ENCODE results near the gene RPS19. TPM values are rescaled to one million over a fixed set of nuclear protein-coding genes. Genes with fewer than 3 reads are reported as not detected.
"Not testable (repeated sequence)": the region's sequence is repeated elsewhere in the genome, so short reads cannot be mapped to it uniquely, and the experiment has no call there.

The RPS19 gene
- total RNA-seq, 1 donor from 2014 or later, result 1,209 TPM

- no peak for DNase-seq (ENCODE audit: low read depth in 2 of 2)
Measured at GRCh38 chr19:41913538-41914423, 53.7 kb downstream of the RPS19 start.

- DNase-seq (ENCODE audit: low read depth in 2 of 2), result not testable (repeated sequence)
Measured at GRCh38 chr19:41914424-41914834, 54.4 kb downstream of the RPS19 start.

GRCh38 chr19:41915021-41915775 lies 55.1 kb downstream of the RPS19 start:
- DNase-seq (ENCODE audit: low read depth in 2 of 2), result no peak

- DNase-seq (ENCODE audit: low read depth in 2 of 2), result no peak
Measured at GRCh38 chr19:41915776-41916414, 55.8 kb downstream of the RPS19 start.

GRCh38 chr19:41917676-41918075 lies 57.6 kb downstream of the RPS19 start:
- no peak for DNase-seq (ENCODE audit: low read depth in 2 of 2)

GRCh38 chr19:41918095-41918494 lies 58.0 kb downstream of the RPS19 start:
- no peak for DNase-seq (ENCODE audit: low read depth in 2 of 2)

GRCh38 chr19:41918653-41919244 lies 58.7 kb downstream of the RPS19 start:
- no peak for DNase-seq (ENCODE audit: low read depth in 2 of 2)

GRCh38 chr19:41919948-41920712 lies 60.1 kb downstream of the RPS19 start:
- no peak for DNase-seq (ENCODE audit: low read depth in 2 of 2)

GRCh38 chr19:41920882-41921576 lies 61.0 kb downstream of the RPS19 start:
- DNase-seq (ENCODE audit: low read depth in 2 of 2), result no peak

- DNase-seq (ENCODE audit: low read depth in 2 of 2), result no peak
Measured at GRCh38 chr19:41921577-41922576, 61.8 kb downstream of the RPS19 start.

Other genes with a start within 250 kb of the RPS19 start
- gene CEACAM4, start 233.2 kb upstream of the RPS19 start, total RNA-seq, result not detected in 2 replicates
- gene CEACAM7, start 172.0 kb upstream of the RPS19 start, total RNA-seq, result 0.44 and 0.60 TPM in 2 replicates
- not detected in 2 replicates for gene CEACAM5, start 151.6 kb upstream of the RPS19 start, total RNA-seq
- not detected in 2 replicates for gene CEACAM6, start 104.7 kb upstream of the RPS19 start, total RNA-seq
- not detected in 2 replicates for gene CEACAM3, start 63.7 kb upstream of the RPS19 start, total RNA-seq
- gene LYPD4, start 15.6 kb upstream of the RPS19 start, total RNA-seq, result not detected in 2 replicates
- gene DMRTC2, start 15.2 kb upstream of the RPS19 start, total RNA-seq, result not detected in 2 replicates
- gene CD79A, start 17.0 kb downstream of the RPS19 start, total RNA-seq, result not detected in 2 replicates
- gene ARHGEF1, start 22.9 kb downstream of the RPS19 start, total RNA-seq, result 24.0 and 34.7 TPM in 2 replicates
- not detected in 2 replicates for gene ERFL, start 68.2 kb downstream of the RPS19 start, total RNA-seq
- gene RABAC1, start 99.1 kb downstream of the RPS19 start, total RNA-seq, result 125 and 173 TPM in 2 replicates
- under 0.01 TPM in 1 of 2 replicates, not detected in the other for gene ATP1A3, start 134.0 kb downstream of the RPS19 start, total RNA-seq
- gene GRIK5, start 210.0 kb downstream of the RPS19 start, total RNA-seq, result not detected in 2 replicates
- 6.3 and 9.1 TPM in 2 replicates for gene ZNF574, start 215.9 kb downstream of the RPS19 start, total RNA-seq